ENCODE results near the gene SARDH.
"Not testable (repeated sequence)": the region's sequence is repeated elsewhere in the genome, so short reads cannot be mapped to it uniquely, and the experiment has no call there.

SARDH gene

GRCh38 chr9:133759146-133759900, 21.2 kb upstream of the SARDH start:
- no peak for DNase-seq

- no peak for DNase-seq
These were observed 20.1 kb upstream of the SARDH start for GRCh38 chr9:133758228-133758627.

- no peak for DNase-seq
These were observed 16.6 kb upstream of the SARDH start for GRCh38 chr9:133754688-133755227.

GRCh38 chr9:133754187-133754586, 16.0 kb upstream of the SARDH start:
- no peak for DNase-seq

GRCh38 chr9:133752739-133753446, 14.7 kb upstream of the SARDH start:
- no peak for DNase-seq

GRCh38 chr9:133750982-133751649, 13.0 kb upstream of the SARDH start:
- DNase-seq: no peak

- no peak for DNase-seq
These were observed 9.2 kb upstream of the SARDH start for GRCh38 chr9:133747309-133747708.

GRCh38 chr9:133744528-133744927, 6.4 kb upstream of the SARDH start:
- not testable (repeated sequence) for DNase-seq

- peak; percentile 83 for DNase-seq
These were observed 4.8 kb upstream of the SARDH start for GRCh38 chr9:133742849-133743444.

- DNase-seq: no peak
These were observed 4.1 kb upstream of the SARDH start for GRCh38 chr9:133742251-133742650.

GRCh38 chr9:133741716-133742115, 3.6 kb upstream of the SARDH start:
- DNase-seq: no peak

GRCh38 chr9:133740911-133741310, 2.8 kb upstream of the SARDH start:
- DNase-seq: no peak

GRCh38 chr9:133739408-133740280, 1.5 kb upstream of the SARDH start:
- no peak for DNase-seq

- DNase-seq: no peak
These were observed 581 bp upstream of the SARDH start for GRCh38 chr9:133738640-133739225.

- no peak for DNase-seq
These were observed 930 bp downstream of the SARDH start for GRCh38 chr9:133737071-133737773.

- no peak for DNase-seq
These were observed 2.2 kb downstream of the SARDH start for GRCh38 chr9:133735931-133736330.

GRCh38 chr9:133735415-133735775, 2.8 kb downstream of the SARDH start:
- DNase-seq: no peak

- no peak for DNase-seq
These were observed 3.4 kb downstream of the SARDH start for GRCh38 chr9:133734590-133735414.

- no peak for DNase-seq
These were observed 4.2 kb downstream of the SARDH start for GRCh38 chr9:133733796-133734533.

- DNase-seq: no peak
These were observed 4.7 kb downstream of the SARDH start for GRCh38 chr9:133733421-133733795.
